MM.1S (cell line): ENCODE data around the gene MITD1.

Experiments
- DNase-seq: peaks from one replicate; pipeline ENCODE4 v3.0.0-alpha.2; 2015
- H2AFZ ChIP-seq: fragments of 300-600 bp; sonication (generic); 2 replicates; pipeline ENCODE4 v1.6.0; 2016; ENCODE audit warnings: antibody characterized with exemption, low read length
- H3F3A ChIP-seq: fragments of 300-600 bp; sonication (generic); 2 replicates; pipeline ENCODE4 v1.6.1; 2016; ENCODE audit warnings: mild to moderate bottlenecking, antibody characterized with exemption, low read length, moderate library complexity, mixed read lengths; ENCODE audit not compliant: insufficient read depth
- H3K27ac ChIP-seq: fragments of 300-600 bp; sonication (generic); 2 replicates; pipeline ENCODE4 v1.5.1; 2016; ENCODE audit warnings: mild to moderate bottlenecking, low read length
- H3K27me3 ChIP-seq: fragments of 300-600 bp; sonication (generic); replicated peaks from 2 replicates; pipeline ENCODE4 v1.6.0; 2016; ENCODE audit warnings: low read length; ENCODE audit not compliant: insufficient read depth
- H3K36me3 ChIP-seq: fragments of 300-600 bp; sonication (generic); replicated peaks from 2 replicates; pipeline ENCODE4 v1.6.1; 2016; ENCODE audit warnings: mild to moderate bottlenecking, low read length, mixed read lengths; ENCODE audit not compliant: insufficient read depth
- H3K4me1 ChIP-seq: fragments of 300-600 bp; sonication (generic); 2 replicates; pipeline ENCODE4 v1.6.1; 2016; ENCODE audit warnings: low read length, mixed read lengths
- H3K4me2 ChIP-seq: fragments of 300-600 bp; sonication (generic); 2 replicates; pipeline ENCODE4 v1.6.0; 2016; ENCODE audit warnings: low read depth, low read length
- H3K4me3 ChIP-seq: fragments of 300-600 bp; sonication (generic); 2 replicates; pipeline ENCODE4 v1.5.1; 2016; ENCODE audit warnings: low read length, mixed read lengths
- H3K79me2 ChIP-seq: fragments of 300-600 bp; sonication (generic); 2 replicates; pipeline ENCODE4 v1.6.1; 2016; ENCODE audit warnings: mixed run types, low read length, mixed read lengths
- H3K9ac ChIP-seq: fragments of 300-600 bp; sonication (generic); 2 replicates; pipeline ENCODE4 v1.6.1; 2016; ENCODE audit warnings: low read length, mixed read lengths
- H3K9me2 ChIP-seq: fragments of 300-600 bp; sonication (generic); replicated peaks from 2 replicates; pipeline ENCODE4 v1.6.1; 2016; ENCODE audit warnings: mild to moderate bottlenecking, low read length, mixed read lengths; ENCODE audit not compliant: insufficient read depth
- H3K9me3 ChIP-seq: fragments of 300-600 bp; sonication (generic); replicated peaks from 2 replicates; pipeline ENCODE4 v1.6.1; 2016; ENCODE audit warnings: mild to moderate bottlenecking, low read length, mixed read lengths; ENCODE audit not compliant: insufficient read depth
- H4K20me1 ChIP-seq: fragments of 300-600 bp; sonication (generic); 2 replicates; pipeline ENCODE4 v1.6.1; 2016; ENCODE audit warnings: mild to moderate bottlenecking, low read length, moderate library complexity, mixed read lengths; ENCODE audit not compliant: insufficient read depth
- CTCF ChIP-seq: fragments of 300-600 bp; sonication (generic); IDR thresholded peaks from 2 replicates; pipeline ENCODE4 v1.5.1; 2016; ENCODE audit warnings: antibody characterized with exemption, low read length, mixed read lengths
- EZH2 ChIP-seq: fragments of 300-600 bp; sonication (generic); optimal IDR thresholded peaks from 2 replicates; pipeline ENCODE3; 2017; ENCODE audit warnings: low read depth, mild to moderate bottlenecking, antibody characterized with exemption, low read length, mixed read lengths
- EZH2phosphoT487 ChIP-seq: fragments of 300-600 bp; sonication (generic); IDR thresholded peaks from 2 replicates; pipeline ENCODE4 v1.6.1; 2018; ENCODE audit warnings: antibody characterized with exemption, low read length

MITD1 gene

GRCh38 chr2:99166218-99166617 lies 14.6 kb downstream of the MITD1 start:
- H3K4me1 ChIP-seq: no peaks in the 10 kb centered on the region; the same call in 1 of the 2 replicates
- H3K36me3 ChIP-seq: peaks cover 2% of the 10 kb centered on the region; the same call in 1 of the 2 replicates
- TF ChIP-seq EZH2phosphoT487: no peak
- no peak for TF ChIP-seq CTCF
- TF ChIP-seq EZH2: no peak
- DNase-seq: no peak
- H3K4me3 ChIP-seq: no peak overlapping the region
- H3K27me3 ChIP-seq: no peaks in the 10 kb centered on the region
- no peak overlapping the region for H3K27ac ChIP-seq
- no peak overlapping the region for H3K4me2 ChIP-seq
- H3K9me3 ChIP-seq: no peaks in the 10 kb centered on the region
- no peaks in the 10 kb centered on the region for H3K79me2 ChIP-seq
- H3K9me2 ChIP-seq: no peaks in the 10 kb centered on the region
- no peak overlapping the region for H3K9ac ChIP-seq
- 0 out of 2 replicates have a peak, but pooled peaks cover 3% of the 10 kb centered on the region for H3F3A ChIP-seq
- H2AFZ ChIP-seq: no peak overlapping the region
- no peaks in the 10 kb centered on the region for H4K20me1 ChIP-seq

DNA sequence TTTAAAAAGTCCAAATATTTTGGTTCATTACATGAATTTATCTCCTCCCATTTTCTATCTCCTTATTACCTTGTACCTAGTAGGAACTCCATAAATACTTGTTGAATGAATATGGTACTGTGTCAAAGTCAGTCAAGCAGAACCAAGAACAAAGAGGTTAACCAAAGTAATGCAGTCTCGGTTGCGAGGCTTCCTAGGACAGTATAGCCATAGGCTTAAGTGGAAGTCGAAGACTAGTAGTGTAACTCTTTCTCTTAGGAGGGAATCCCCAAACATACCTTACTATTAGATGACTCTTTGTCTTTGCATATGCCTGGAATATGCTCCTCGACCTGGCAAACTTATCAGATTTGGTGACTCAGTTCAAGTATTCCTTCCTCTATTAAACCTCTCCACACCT lies 21.3 kb downstream of the MITD1 start:
- H3K9me2 ChIP-seq: no peaks in the 10 kb centered on the region
- no peak overlapping the region for H3K4me2 ChIP-seq
- TF ChIP-seq EZH2phosphoT487: no peak
- no peak for TF ChIP-seq EZH2
- no peak for TF ChIP-seq CTCF
- H3K9ac ChIP-seq: no peak overlapping the region
- H3K4me1 ChIP-seq: peaks cover 3% of the 10 kb centered on the region; the same call in 1 of the 2 replicates
- no peak overlapping the region for H3K4me3 ChIP-seq
- no peaks in the 10 kb centered on the region for H3K9me3 ChIP-seq
- no peak overlapping the region for H2AFZ ChIP-seq
- no peak overlapping the region for H3K27ac ChIP-seq
- peaks cover 9% of the 10 kb centered on the region; the same call in 1 of the 2 replicates for H3K79me2 ChIP-seq
- H3K36me3 ChIP-seq: no peaks in the 10 kb centered on the region
- no peaks in the 10 kb centered on the region for H3K27me3 ChIP-seq
- no peak for DNase-seq
- H4K20me1 ChIP-seq: no peaks in the 10 kb centered on the region
- H3F3A ChIP-seq: peaks cover 4% of the 10 kb centered on the region; the same call in 1 of the 2 replicates

DNA sequence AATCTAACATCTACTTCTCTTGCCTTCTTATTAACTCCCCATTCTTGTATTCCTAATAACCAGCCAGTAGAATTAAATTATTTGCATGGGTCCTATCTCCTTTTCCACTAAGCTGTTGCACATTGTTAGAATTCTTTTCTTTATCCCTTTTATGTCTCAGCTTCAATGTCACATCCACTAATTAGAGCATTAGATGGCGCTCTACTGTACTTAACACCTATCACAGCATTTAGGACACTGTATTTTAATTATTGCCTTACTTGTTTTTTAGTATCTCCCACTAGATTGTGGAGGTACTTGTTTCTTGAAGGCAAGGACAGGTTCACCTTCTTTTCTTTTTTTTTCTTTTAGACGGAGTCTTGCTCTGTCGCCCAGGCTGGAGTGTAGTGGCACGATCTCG lies 22.3 kb downstream of the MITD1 start:
- Histone ChIP-seq H3K4me1 (peaks cover 10% of the 10 kb centered on the region), H3K9me3 (no peaks in the 10 kb centered on the region), H3K4me3 (no peak overlapping the region), H3K9ac (no peak overlapping the region), H4K20me1 (no peaks in the 10 kb centered on the region), H3K4me2 (no peak overlapping the region), H3K27ac (no peak overlapping the region), H2AFZ (no peak overlapping the region), H3K27me3 (no peaks in the 10 kb centered on the region), H3K79me2 (peaks cover 19% of the 10 kb centered on the region; the same call in 1 of the 2 replicates), H3K9me2 (no peaks in the 10 kb centered on the region), H3K36me3 (no peaks in the 10 kb centered on the region), H3F3A (peaks cover 5% of the 10 kb centered on the region; the same call in 1 of the 2 replicates)
- DNase-seq: no peak
- TF ChIP-seq EZH2 (no peak), CTCF (peak; percentile 10; the same call in 1 of the 2 replicates)
